ENCODE data around the gene IGSF21. TPM values are rescaled to one million over a fixed set of nuclear protein-coding genes. Genes with fewer than 3 reads are reported as not detected.

The IGSF21 gene
- total RNA-seq, 4 donors from 2014 or later = 4.7 to 10.2 (median 5.9) TPM

DNA sequence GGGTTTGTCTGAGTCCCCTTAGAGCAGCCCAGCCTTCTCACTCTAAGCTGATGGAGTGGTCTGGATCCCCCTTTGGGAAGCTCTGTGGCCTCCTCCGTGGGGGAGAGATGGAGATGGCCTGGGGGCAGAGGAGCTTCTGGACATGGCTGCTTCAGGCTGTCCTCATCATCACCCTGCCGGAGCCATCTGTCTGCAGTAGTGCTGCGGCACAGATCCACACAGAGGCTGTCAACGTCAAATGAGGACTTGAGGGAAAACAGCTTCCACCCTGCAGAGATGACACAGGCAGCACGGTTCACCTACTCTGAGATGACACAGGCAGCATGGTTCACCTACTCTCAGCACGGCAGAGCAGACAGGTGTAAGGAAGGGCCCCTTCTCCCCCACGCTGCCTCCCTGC is 134.3 kb downstream of the IGSF21 start:
- Histone ChIP-seq H3K4me1 (no peaks in the 10 kb centered on the region), H3K9me3 (no peaks in the 10 kb centered on the region), H3K27ac (no peak overlapping the region), H3K4me3 (no peak overlapping the region), H3K27me3 (no peaks in the 10 kb centered on the region), H3K36me3 (no peaks in the 10 kb centered on the region)
- TF ChIP-seq POLR2A (IDR thresholded peaks at IDR 0.05) (no peak), EP300 (IDR thresholded peaks at IDR 0.05) (no peak)
- TF ChIP-seq, protein P1, sequence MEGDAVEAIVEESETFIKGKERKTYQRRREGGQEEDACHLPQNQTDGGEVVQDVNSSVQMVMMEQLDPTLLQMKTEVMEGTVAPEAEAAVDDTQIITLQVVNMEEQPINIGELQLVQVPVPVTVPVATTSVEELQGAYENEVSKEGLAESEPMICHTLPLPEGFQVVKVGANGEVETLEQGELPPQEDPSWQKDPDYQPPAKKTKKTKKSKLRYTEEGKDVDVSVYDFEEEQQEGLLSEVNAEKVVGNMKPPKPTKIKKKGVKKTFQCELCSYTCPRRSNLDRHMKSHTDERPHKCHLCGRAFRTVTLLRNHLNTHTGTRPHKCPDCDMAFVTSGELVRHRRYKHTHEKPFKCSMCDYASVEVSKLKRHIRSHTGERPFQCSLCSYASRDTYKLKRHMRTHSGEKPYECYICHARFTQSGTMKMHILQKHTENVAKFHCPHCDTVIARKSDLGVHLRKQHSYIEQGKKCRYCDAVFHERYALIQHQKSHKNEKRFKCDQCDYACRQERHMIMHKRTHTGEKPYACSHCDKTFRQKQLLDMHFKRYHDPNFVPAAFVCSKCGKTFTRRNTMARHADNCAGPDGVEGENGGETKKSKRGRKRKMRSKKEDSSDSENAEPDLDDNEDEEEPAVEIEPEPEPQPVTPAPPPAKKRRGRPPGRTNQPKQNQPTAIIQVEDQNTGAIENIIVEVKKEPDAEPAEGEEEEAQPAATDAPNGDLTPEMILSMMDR (IDR thresholded peaks at IDR 0.05) = no peak
- 64% methylated on average over 7 of the region's 7 CpGs for WGBS, 2 donors
- no peak for DNase-seq (ENCODE audit: low spot score in 2 of 2)

DNA sequence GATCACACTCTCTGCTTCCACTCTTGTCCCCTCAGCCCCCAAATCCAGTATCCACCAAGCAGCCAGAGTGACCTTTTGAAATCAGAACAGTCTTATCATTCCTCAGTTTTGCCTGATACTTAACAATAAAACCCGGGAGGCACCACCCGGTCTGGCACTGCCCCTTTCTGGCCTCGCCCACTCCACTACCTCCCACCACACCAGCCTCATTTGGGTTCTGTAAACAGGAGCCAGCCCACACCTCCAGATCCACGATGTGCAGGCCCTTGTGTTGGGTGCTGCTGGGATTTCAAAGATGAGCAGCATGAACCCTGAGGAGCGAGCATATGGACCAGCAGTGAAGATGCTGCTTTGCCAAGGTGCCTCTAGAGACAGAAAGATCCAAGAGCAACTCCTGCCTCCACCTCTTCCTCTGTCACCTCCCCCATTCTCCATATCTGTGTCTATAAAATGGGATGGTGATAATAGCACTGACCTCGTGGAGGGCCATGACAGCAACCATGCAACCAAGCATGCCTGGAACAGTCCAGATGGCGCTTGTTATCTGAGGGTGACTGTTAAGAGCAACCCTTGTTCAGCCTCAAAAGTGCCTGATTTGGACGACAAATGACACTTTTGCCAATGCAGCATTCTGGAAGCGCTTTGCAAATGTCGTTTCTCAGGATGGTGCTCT is 136.0 kb downstream of the IGSF21 start:
- H3K36me3 ChIP-seq = no peaks in the 10 kb centered on the region
- WGBS, 2 donors = 63% methylated on average over 10 of the region's 10 CpGs
- H3K27me3 ChIP-seq = no peaks in the 10 kb centered on the region
- no peak for DNase-seq (ENCODE audit: low spot score in 2 of 2)
- H3K27ac ChIP-seq = no peak overlapping the region
- H3K4me3 ChIP-seq = no peak overlapping the region
- no peaks in the 10 kb centered on the region for H3K9me3 ChIP-seq
- TF ChIP-seq, protein P1 (IDR thresholded peaks at IDR 0.05) = no peak
- TF ChIP-seq EP300 (IDR thresholded peaks at IDR 0.05) (no peak), POLR2A (IDR thresholded peaks at IDR 0.05) (no peak)
- H3K4me1 ChIP-seq = no peaks in the 10 kb centered on the region

GRCh38 chr1:18244762-18245161 is 137.2 kb downstream of the IGSF21 start:
- Histone ChIP-seq H3K27ac (no peak overlapping the region), H3K4me1 (no peaks in the 10 kb centered on the region), H3K27me3 (no peaks in the 10 kb centered on the region), H3K4me3 (no peak overlapping the region), H3K9me3 (no peaks in the 10 kb centered on the region), H3K36me3 (no peaks in the 10 kb centered on the region)
- no peak for DNase-seq (ENCODE audit: low spot score in 2 of 2)
- WGBS, 2 donors = 62 to 71% methylated on average over 1 of the region's 1 CpG
- TF ChIP-seq POLR2A (IDR thresholded peaks at IDR 0.05) (no peak), EP300 (IDR thresholded peaks at IDR 0.05) (no peak)
- TF ChIP-seq, protein P1 (IDR thresholded peaks at IDR 0.05) = no peak

GRCh38 chr1:18245647-18246046 is 138.0 kb downstream of the IGSF21 start:
- Histone ChIP-seq H3K36me3 (no peaks in the 10 kb centered on the region), H3K9me3 (peaks cover 0 to 2% (median 0%) of the 10 kb centered on the region in 4 donors), H3K4me3 (no peak overlapping the region), H3K4me1 (no peaks in the 10 kb centered on the region), H3K27ac (no peak overlapping the region), H3K27me3 (no peaks in the 10 kb centered on the region)
- no peak for TF ChIP-seq EP300 (IDR thresholded peaks at IDR 0.05)
- no peak for TF ChIP-seq POLR2A (IDR thresholded peaks at IDR 0.05)
- TF ChIP-seq, protein P1 (IDR thresholded peaks at IDR 0.05) = no peak
- DNase-seq (ENCODE audit: low spot score in 2 of 2) = no peak
- WGBS, 2 donors = 0 to 13% methylated on average over 1 of the region's 1 CpG

- DNase-seq (ENCODE audit: low spot score in 2 of 2) = no peak
- H3K4me3 ChIP-seq = no peak overlapping the region
- WGBS, 2 donors = 75 to 85% methylated on average over 4 to 6 of the region's 6 CpGs
- no peaks in the 10 kb centered on the region for H3K27me3 ChIP-seq
- H3K36me3 ChIP-seq = no peaks in the 10 kb centered on the region
- no peak overlapping the region for H3K27ac ChIP-seq
- TF ChIP-seq POLR2A (IDR thresholded peaks at IDR 0.05) = no peak
- TF ChIP-seq EP300 (IDR thresholded peaks at IDR 0.05) = no peak
- TF ChIP-seq, protein P1 (IDR thresholded peaks at IDR 0.05) = no peak
- H3K9me3 ChIP-seq = peaks cover 0 to 11% (median 2%) of the 10 kb centered on the region in 4 donors
- no peaks in the 10 kb centered on the region for H3K4me1 ChIP-seq
Observed at GRCh38 chr1:18246543-18246942, 138.9 kb downstream of the IGSF21 start.

All from tibial nerve (tissue), 4 donors.